CD4-positive, alpha-beta memory T cell (primary cell): ENCODE results near the gene CTSK. TPM values are rescaled to one million over a fixed set of nuclear protein-coding genes. Genes with fewer than 3 reads are reported as not detected.
A peak's percentile ranks its signal among the peaks of the same experiment; 100 is the strongest.
"Not testable (repeated sequence)": the region's sequence is repeated elsewhere in the genome, so short reads cannot be mapped to it uniquely, and the experiment has no call there.

Source experiments
- CTCF ChIA-PET: fragments of 350-600 bp; sonication (Branson Sonifier 250); formaldehyde crosslinking; loops from one replicate; lab custom pipeline; 2021; ENCODE audit warnings: inconsistent platforms; ENCODE audit not compliant: partially characterized antibody; lab: Charles Lee
- POLR2A ChIA-PET: fragments of 350-600 bp; sonication (Branson Sonifier 250); formaldehyde crosslinking; loops from one replicate; lab custom pipeline; 2021; ENCODE audit not compliant: partially characterized antibody; lab: Charles Lee
- DNase-seq, 5 donors: peaks; one replicate each; pipeline versions ENCODE4 v3.0.0 to v3.0.0-alpha.2; 2020 to 2022; ENCODE audit warnings: mixed read lengths in 1 of 5
- H3K27ac ChIP-seq: one replicate; pipeline ENCODE4 v1.7.0; 2013; ENCODE audit warnings: low read depth, low read length
- H3K27me3 ChIP-seq: 2 replicates; pipeline ENCODE4 v1.7.0; 2013; ENCODE audit warnings: mild to moderate bottlenecking, low read length, moderate library complexity; ENCODE audit not compliant: insufficient read depth
- H3K36me3 ChIP-seq: 2 replicates; pipeline ENCODE4 v1.7.0; 2013; ENCODE audit warnings: mild to moderate bottlenecking, low read length, moderate library complexity; ENCODE audit not compliant: insufficient read depth
- H3K4me1 ChIP-seq: 2 replicates; pipeline ENCODE4 v1.7.0; 2013; ENCODE audit warnings: mild to moderate bottlenecking, low read length, moderate library complexity; ENCODE audit not compliant: insufficient read depth
- H3K4me3 ChIP-seq, 2 donors: one replicate each; pipeline ENCODE4 v1.7.0; 2013; ENCODE audit warnings: low read length in 2 of 2, mild to moderate bottlenecking in 1 of 2
- H3K9me3 ChIP-seq, 2 donors: one replicate each; pipeline ENCODE4 v1.7.0; 2013; ENCODE audit warnings: low read length in 2 of 2, control low read depth in 1 of 2; ENCODE audit not compliant: control insufficient read depth in 1 of 2
- H3K27ac Mint-ChIP-seq, 7 donors: one replicate each; pipeline ENCODE4 v1.8.0; 2020 to 2021; ENCODE audit warnings: mixed read lengths in 7 of 7, mild to moderate bottlenecking in 6 of 7, inconsistent platforms in 3 of 7, moderate library complexity in 3 of 7
- H3K27me3 Mint-ChIP-seq, 2 donors: one replicate each; pipeline ENCODE4 v1.8.0; 2020 to 2021; ENCODE audit warnings: mixed read lengths in 2 of 2
- H3K36me3 Mint-ChIP-seq, 2 donors: one replicate each; pipeline ENCODE4 v1.8.0; 2020 to 2021; ENCODE audit warnings: mixed read lengths in 2 of 2, inconsistent platforms in 1 of 2, mild to moderate bottlenecking in 1 of 2
- H3K4me1 Mint-ChIP-seq, 4 donors: one replicate each; pipeline ENCODE4 v1.8.0; 2020 to 2021; ENCODE audit warnings: mixed read lengths in 4 of 4, mild to moderate bottlenecking in 1 of 4
- H3K4me3 Mint-ChIP-seq, 8 donors: one replicate each; pipeline ENCODE4 v1.8.0; 2020 to 2021; ENCODE audit warnings: mixed read lengths in 8 of 8, mild to moderate bottlenecking in 7 of 8, moderate library complexity in 6 of 8, inconsistent platforms in 3 of 8
- H3K9me3 Mint-ChIP-seq, 8 donors: one replicate each; pipeline ENCODE4 v1.8.0; 2020 to 2021; ENCODE audit warnings: mixed read lengths in 8 of 8, mild to moderate bottlenecking in 5 of 8, inconsistent platforms in 3 of 8, moderate library complexity in 1 of 8
- intact Hi-C: fragments of 100-400 bp; cut with micrococcal nuclease; formaldehyde crosslinking; loops from one replicate; pipeline ENCODE4 v1.15.1; 2023
- polyA plus RNA-seq, 2 donors: library from polyadenylated mRNA; unstranded; fragments of 300-500 nt; fragmentation: Illumina TruSeq; gene quantifications; one replicate each; pipeline ENCODE4 v1.2.3, GENCODE V29; 2021
- total RNA-seq, 2 experiments: library from RNA; stranded (reverse); gene quantifications; one replicate each; pipeline ENCODE4 v1.2.3, GENCODE V29; 2021

CTSK gene
- total and polyA plus RNA-seq, 4 experiments from 2014 or later: 0.56 to 6.6 (median 5.9) TPM; not detected in 1

- H3K36me3 ChIP-seq, intact Hi-C loops, H3K9me3 Mint-ChIP-seq, H3K27me3 ChIP-seq, H3K9me3 ChIP-seq, H3K4me3 ChIP-seq, POLR2A ChIA-PET, H3K4me3 Mint-ChIP-seq, CTCF ChIA-PET, H3K27ac Mint-ChIP-seq, DNase-seq, H3K36me3 Mint-ChIP-seq, H3K27ac ChIP-seq, H3K27me3 Mint-ChIP-seq, H3K4me1 ChIP-seq: not testable (repeated sequence)
- H3K4me1 Mint-ChIP-seq: peaks cover 8 to 19% (median 17%) of the 10 kb centered on the region in 4 donors
Measured at GRCh38 chr1:150775931-150776505, 32.0 kb downstream of the CTSK start.

GRCh38 chr1:150775276-150775675 lies 32.8 kb downstream of the CTSK start:
- no peaks in the 10 kb centered on the region for H3K27me3 ChIP-seq
- no peaks in the 10 kb centered on the region for H3K36me3 Mint-ChIP-seq
- H3K27ac Mint-ChIP-seq: no peak overlapping the region
- peaks cover 14 to 27% (median 24%) of the 10 kb centered on the region in 4 donors for H3K4me1 Mint-ChIP-seq
- H3K27me3 Mint-ChIP-seq: no peaks in the 10 kb centered on the region
- no peaks in the 10 kb centered on the region for H3K36me3 ChIP-seq
- ChIA-PET POLR2A (no interaction called here), CTCF (interaction anchor here (0.7 kb wide), 1 partner anchor 35 kb away, joined by 3 read pairs; no protein-coding TSS in a partner anchor)
- no peak overlapping the region for H3K4me3 Mint-ChIP-seq
- peaks cover 13% of the 10 kb centered on the region for H3K4me1 ChIP-seq
- no peak overlapping the region for H3K4me3 ChIP-seq
- H3K9me3 Mint-ChIP-seq: no peaks in the 10 kb centered on the region
- H3K27ac ChIP-seq: no peak overlapping the region
- intact Hi-C loops: no loop called here
- no peaks in the 10 kb centered on the region for H3K9me3 ChIP-seq
- no peak for DNase-seq

- Mint-ChIP-seq H3K9me3 (no peaks in the 10 kb centered on the region), H3K27ac (no peak overlapping the region), H3K27me3 (no peaks in the 10 kb centered on the region), H3K4me3 (no peak overlapping the region), H3K36me3 (no peaks in the 10 kb centered on the region), H3K4me1 (peaks cover 13 to 24% (median 19%) of the 10 kb centered on the region in 4 donors)
- POLR2A ChIA-PET: interaction anchor here (1.8 kb wide), 1 partner anchor 75 kb away, joined by 5 read pairs; the partner anchor contains the start of gene GOLPH3L
- Histone ChIP-seq H3K36me3 (no peaks in the 10 kb centered on the region), H3K27me3 (no peaks in the 10 kb centered on the region), H3K9me3 (no peaks in the 10 kb centered on the region), H3K4me3 (no peak overlapping the region), H3K27ac (no peak overlapping the region), H3K4me1 (peaks cover 6% of the 10 kb centered on the region)
- CTCF ChIA-PET: no interaction called here
- intact Hi-C loops: no loop called here
- DNase-seq: no peak
Measured at GRCh38 chr1:150772326-150772725, 35.7 kb downstream of the CTSK start.

- intact Hi-C loops: loop anchor here (5.0 to 10.0 kb wide), 3 partner anchors 110 to 205 kb away; partner anchors contain the start of genes ARNT and SETDB1
- H3K27me3 ChIP-seq, H3K27ac ChIP-seq, H3K4me3 ChIP-seq, DNase-seq, CTCF ChIA-PET, H3K9me3 ChIP-seq, H3K36me3 ChIP-seq, H3K9me3 Mint-ChIP-seq, H3K27me3 Mint-ChIP-seq: not testable (repeated sequence)
- H3K4me3 Mint-ChIP-seq: peak overlapping the region in 2 of 8 donors; percentile 5 to 41
- POLR2A ChIA-PET: interaction anchor here (2.7 kb wide), 1 partner anchor 71 kb away, joined by 9 read pairs; the partner anchor contains the start of gene GOLPH3L
- H3K4me1 ChIP-seq: peaks cover 37% of the 10 kb centered on the region
- H3K36me3 Mint-ChIP-seq: peaks cover 10 to 17% of the 10 kb centered on the region in 2 donors
- H3K27ac Mint-ChIP-seq: peak overlapping the region in 4 of 7 donors; percentile 14 to 53 (median 36)
- peaks cover 33 to 57% (median 47%) of the 10 kb centered on the region in 4 donors for H3K4me1 Mint-ChIP-seq
Measured at GRCh38 chr1:150767704-150768103, 40.4 kb downstream of the CTSK start.

GRCh38 chr1:150765977-150766301 lies 42.1 kb downstream of the CTSK start:
- Histone ChIP-seq H3K4me3 (peak overlapping the region; percentile 55 to 71), H3K27ac (peak overlapping the region; percentile 51), H3K4me1 (peaks cover 48% of the 10 kb centered on the region)
- CTCF ChIA-PET: interaction anchor here (0.8 to 1.0 kb wide), 2 partner anchors 17 to 230 kb away, joined by 3 to 4 read pairs; no protein-coding TSS in a partner anchor
- peaks cover 33 to 59% (median 45%) of the 10 kb centered on the region in 4 donors for H3K4me1 Mint-ChIP-seq
- intact Hi-C loops: loop anchor here (5.0 to 10.0 kb wide), 3 partner anchors 111 to 204 kb away; partner anchors contain the start of genes ARNT and SETDB1
- H3K9me3 Mint-ChIP-seq, DNase-seq, H3K27me3 Mint-ChIP-seq, H3K9me3 ChIP-seq, H3K27me3 ChIP-seq, H3K36me3 ChIP-seq: not testable (repeated sequence)
- POLR2A ChIA-PET: interaction anchor here (0.6 to 2.7 kb wide), 9 partner anchors 10 to 402 kb away, joined by 3 to 10 read pairs (median 4); partner anchors contain the start of genes ENSA, GOLPH3L, MCL1 and RPRD2
- peak overlapping the region; percentile 89 to 98 (median 93) for H3K4me3 Mint-ChIP-seq
- peaks cover 17 to 24% of the 10 kb centered on the region in 2 donors for H3K36me3 Mint-ChIP-seq
- peak overlapping the region; percentile 87 to 98 (median 95) for H3K27ac Mint-ChIP-seq

GRCh38 chr1:150765296-150765976 lies 42.6 kb downstream of the CTSK start, which contains the start of gene CTSS:
CTSS (minus strand) TSS chr1:150765778; CDS start chr1:150764763, 1,015 bp downstream.
- Mint-ChIP-seq H3K36me3 (peaks cover 21 to 27% of the 10 kb centered on the region in 2 donors), H3K9me3 (peaks cover 0 to 1% (median 0%) of the 10 kb centered on the region in 8 donors), H3K27ac (peak within 1 kb of the TSS; percentile 87 to 98 (median 95)), H3K4me1 (peaks cover 29 to 58% (median 42%) of the 10 kb centered on the region in 4 donors), H3K27me3 (no peaks in the 10 kb centered on the region), H3K4me3 (peak within 1 kb of the TSS; percentile 89 to 98 (median 93))
- H3K27ac ChIP-seq: peak within 1 kb of the TSS; percentile 51
- peak in 4 of 5 donors; percentile 34 to 46 (median 38) for DNase-seq
- intact Hi-C loops: loop anchor here (5.0 to 10.0 kb wide), 3 partner anchors 112 to 203 kb away; partner anchors contain the start of genes ARNT and SETDB1
- POLR2A ChIA-PET: interaction anchor here (0.6 to 2.7 kb wide), 13 partner anchors 9 to 402 kb away, joined by 3 to 10 read pairs (median 3); partner anchors contain the start of genes ENSA, GOLPH3L, MCL1 and RPRD2
- CTCF ChIA-PET: interaction anchor here (0.8 to 1.0 kb wide), 2 partner anchors 17 to 231 kb away, joined by 3 to 4 read pairs; no protein-coding TSS in a partner anchor
- no peaks in the 10 kb centered on the region for H3K27me3 ChIP-seq
- no peaks in the 10 kb centered on the region for H3K9me3 ChIP-seq
- peaks cover 43% of the 10 kb centered on the region for H3K4me1 ChIP-seq
- no peaks in the 10 kb centered on the region for H3K36me3 ChIP-seq
- H3K4me3 ChIP-seq: peak within 1 kb of the TSS; percentile 55 to 71
